Neural progenitor cell (in vitro differentiated cells): ENCODE data around the gene TACR2. TPM values are rescaled to one million over a fixed set of nuclear protein-coding genes. Genes with fewer than 3 reads are reported as not detected.

Source experiments
- DNase-seq: peaks from one replicate; pipeline ENCODE4 v3.0.0-alpha.2; 2016; ENCODE audit warnings: low spot score
- H2AFZ ChIP-seq: fragments of 200-600 bp; sonication (generic); replicated peaks from 2 replicates; pipeline ENCODE4 v1.6.1; 2016; ENCODE audit warnings: antibody characterized with exemption
- H3F3A ChIP-seq: fragments of 200-600 bp; sonication (generic); 2 replicates; pipeline ENCODE4 v1.6.1; 2016; ENCODE audit warnings: antibody characterized with exemption, low read depth
- H3K27ac ChIP-seq: fragments of 200-600 bp; sonication (generic); 2 replicates; pipeline ENCODE4 v1.5.1; 2016; ENCODE audit warnings: mild to moderate bottlenecking
- H3K27me3 ChIP-seq: fragments of 200-600 bp; sonication (generic); 2 replicates; pipeline ENCODE4 v1.6.1; 2016; ENCODE audit warnings: mild to moderate bottlenecking, moderate library complexity
- H3K36me3 ChIP-seq: fragments of 200-600 bp; sonication (generic); 2 replicates; pipeline ENCODE4 v1.5.1; 2016
- H3K4me1 ChIP-seq: fragments of 200-600 bp; sonication (generic); 2 replicates; pipeline ENCODE4 v1.6.1; 2016; ENCODE audit warnings: mixed run types
- H3K4me2 ChIP-seq: fragments of 200-600 bp; sonication (generic); 2 replicates; pipeline ENCODE4 v1.6.1; 2016
- H3K4me3 ChIP-seq: fragments of 200-600 bp; sonication (generic); 2 replicates; pipeline ENCODE4 v1.5.1; 2016
- H3K79me2 ChIP-seq: fragments of 200-600 bp; sonication (generic); 2 replicates; pipeline ENCODE4 v1.6.1; 2016; ENCODE audit warnings: low read depth
- H3K9ac ChIP-seq: fragments of 200-600 bp; sonication (generic); 2 replicates; pipeline ENCODE4 v1.6.1; 2016
- H3K9me3 ChIP-seq: fragments of 200-600 bp; sonication (generic); 2 replicates; pipeline ENCODE4 v1.5.1; 2016; ENCODE audit warnings: low read depth
- H4K20me1 ChIP-seq: fragments of 200-600 bp; sonication (generic); 2 replicates; pipeline ENCODE4 v1.6.1; 2016; ENCODE audit warnings: low read depth
- H3K27ac Mint-ChIP-seq: 3 replicates; pipeline ENCODE4 v1.8.0; 2021; ENCODE audit warnings: mixed read lengths
- H3K27me3 Mint-ChIP-seq: 2 replicates; pipeline ENCODE4 v1.8.0; 2022; ENCODE audit warnings: low read depth, mild to moderate bottlenecking, inconsistent platforms, moderate library complexity, mixed read lengths; ENCODE audit not compliant: insufficient read depth
- H3K36me3 Mint-ChIP-seq: 3 replicates; pipeline ENCODE4 v1.8.0; 2021; ENCODE audit warnings: mixed read lengths
- H3K4me1 Mint-ChIP-seq: 3 replicates; pipeline ENCODE4 v1.8.0; 2021; ENCODE audit warnings: mixed read lengths
- H3K4me3 Mint-ChIP-seq: 3 replicates; pipeline ENCODE4 v1.8.0; 2021; ENCODE audit warnings: mild to moderate bottlenecking, moderate library complexity, mixed read lengths
- H3K9me3 Mint-ChIP-seq: 3 replicates; pipeline ENCODE4 v1.8.0; 2020; ENCODE audit warnings: mixed read lengths
- EZH2 ChIP-seq: fragments of 200-600 bp; sonication (generic); IDR thresholded peaks from 2 replicates; pipeline ENCODE4 v1.6.1; 2017; ENCODE audit warnings: antibody characterized with exemption, mild to moderate bottlenecking, moderate library complexity
- EZH2phosphoT487 ChIP-seq: fragments of 200-600 bp; sonication (generic); IDR thresholded peaks from 2 replicates; pipeline ENCODE4 v1.6.1; 2017; ENCODE audit warnings: antibody characterized with exemption
- total RNA-seq: library from RNA; depleted of rRNA; stranded (reverse); fragments of >200 nt; gene quantifications from 2 replicates; pipeline ENCODE4 v1.2.3, GENCODE V29; 2015; ENCODE audit warnings: low replicate concordance
- TF ChIP-seq, protein P1 (sequence below): fragments of 200-600 bp; sonication (generic); IDR thresholded peaks from 2 replicates; pipeline ENCODE4 v1.5.1; 2017; ENCODE audit warnings: antibody characterized with exemption, mild to moderate bottlenecking

The TACR2 gene
- total RNA-seq, 1 donor from 2014 or later, result not detected

- no peak overlapping the region for H3K4me2 ChIP-seq
- H3K9me3 ChIP-seq, result no peaks in the 10 kb centered on the region
- H4K20me1 ChIP-seq, result no peaks in the 10 kb centered on the region
- no peak for DNase-seq
- no peak overlapping the region for H3K27ac ChIP-seq
- no peak overlapping the region for H3K9ac ChIP-seq
- H3K79me2 ChIP-seq, result no peaks in the 10 kb centered on the region
- H3K27me3 ChIP-seq, result no peaks in the 10 kb centered on the region
- Mint-ChIP-seq H3K36me3 (peaks cover 16% of the 10 kb centered on the region), H3K27ac (no peak overlapping the region), H3K27me3 (no peaks in the 10 kb centered on the region), H3K4me3 (no peak overlapping the region), H3K9me3 (no peaks in the 10 kb centered on the region), H3K4me1 (peaks cover 31% of the 10 kb centered on the region)
- H2AFZ ChIP-seq, result no peak overlapping the region
- TF ChIP-seq EZH2 (no peak), EZH2phosphoT487 (no peak)
- TF ChIP-seq, protein P1, sequence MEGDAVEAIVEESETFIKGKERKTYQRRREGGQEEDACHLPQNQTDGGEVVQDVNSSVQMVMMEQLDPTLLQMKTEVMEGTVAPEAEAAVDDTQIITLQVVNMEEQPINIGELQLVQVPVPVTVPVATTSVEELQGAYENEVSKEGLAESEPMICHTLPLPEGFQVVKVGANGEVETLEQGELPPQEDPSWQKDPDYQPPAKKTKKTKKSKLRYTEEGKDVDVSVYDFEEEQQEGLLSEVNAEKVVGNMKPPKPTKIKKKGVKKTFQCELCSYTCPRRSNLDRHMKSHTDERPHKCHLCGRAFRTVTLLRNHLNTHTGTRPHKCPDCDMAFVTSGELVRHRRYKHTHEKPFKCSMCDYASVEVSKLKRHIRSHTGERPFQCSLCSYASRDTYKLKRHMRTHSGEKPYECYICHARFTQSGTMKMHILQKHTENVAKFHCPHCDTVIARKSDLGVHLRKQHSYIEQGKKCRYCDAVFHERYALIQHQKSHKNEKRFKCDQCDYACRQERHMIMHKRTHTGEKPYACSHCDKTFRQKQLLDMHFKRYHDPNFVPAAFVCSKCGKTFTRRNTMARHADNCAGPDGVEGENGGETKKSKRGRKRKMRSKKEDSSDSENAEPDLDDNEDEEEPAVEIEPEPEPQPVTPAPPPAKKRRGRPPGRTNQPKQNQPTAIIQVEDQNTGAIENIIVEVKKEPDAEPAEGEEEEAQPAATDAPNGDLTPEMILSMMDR, result no peak
- no peaks in the 10 kb centered on the region for H3F3A ChIP-seq
- no peaks in the 10 kb centered on the region for H3K36me3 ChIP-seq
- H3K4me3 ChIP-seq, result no peak overlapping the region
- H3K4me1 ChIP-seq, result peaks cover 13% of the 10 kb centered on the region
Observed at GRCh38 chr10:69366738-69367137, 50.0 kb downstream of the TACR2 start.

- no peak for TF ChIP-seq EZH2
- TF ChIP-seq, protein P1, result no peak
- TF ChIP-seq EZH2phosphoT487, result no peak
- H3K27me3 ChIP-seq, result no peaks in the 10 kb centered on the region
- H3K36me3 ChIP-seq, result no peaks in the 10 kb centered on the region
- H3K36me3 Mint-ChIP-seq, result peaks cover 8% of the 10 kb centered on the region
- H3K27ac ChIP-seq, result no peak overlapping the region
- no peaks in the 10 kb centered on the region for H3K9me3 Mint-ChIP-seq
- no peak overlapping the region for H3K4me3 ChIP-seq
- H3K27ac Mint-ChIP-seq, result peak overlapping the region; percentile 43
- H3K4me3 Mint-ChIP-seq, result no peak overlapping the region
- peaks cover 4% of the 10 kb centered on the region for H3K27me3 Mint-ChIP-seq
- no peak for DNase-seq
- H3K9ac ChIP-seq, result no peak overlapping the region
- H4K20me1 ChIP-seq, result no peaks in the 10 kb centered on the region
- no peak overlapping the region for H3K4me2 ChIP-seq
- no peaks in the 10 kb centered on the region for H3K9me3 ChIP-seq
- H3F3A ChIP-seq, result no peaks in the 10 kb centered on the region
- peaks cover 31% of the 10 kb centered on the region for H3K4me1 Mint-ChIP-seq
- no peaks in the 10 kb centered on the region for H3K79me2 ChIP-seq
- peaks cover 13% of the 10 kb centered on the region for H3K4me1 ChIP-seq
- H2AFZ ChIP-seq, result no peak overlapping the region
Observed at GRCh38 chr10:69364232-69364940, 52.3 kb downstream of the TACR2 start.

GRCh38 chr10:69363666-69364065 lies 53.1 kb downstream of the TACR2 start:
- no peak for DNase-seq
- Histone ChIP-seq H3K4me3 (no peak overlapping the region), H3K9ac (no peak overlapping the region), H3K9me3 (no peaks in the 10 kb centered on the region), H3F3A (no peaks in the 10 kb centered on the region), H3K4me2 (no peak overlapping the region), H3K4me1 (peaks cover 13% of the 10 kb centered on the region), H2AFZ (no peak overlapping the region), H3K79me2 (no peaks in the 10 kb centered on the region), H4K20me1 (no peaks in the 10 kb centered on the region), H3K36me3 (no peaks in the 10 kb centered on the region), H3K27ac (no peak overlapping the region), H3K27me3 (no peaks in the 10 kb centered on the region)
- TF ChIP-seq EZH2 (no peak), EZH2phosphoT487 (no peak)
- TF ChIP-seq, protein P1, result no peak
- Mint-ChIP-seq H3K4me3 (no peak overlapping the region), H3K27me3 (peaks cover 4% of the 10 kb centered on the region), H3K27ac (peak overlapping the region; percentile 71), H3K9me3 (no peaks in the 10 kb centered on the region), H3K4me1 (peaks cover 34% of the 10 kb centered on the region), H3K36me3 (peaks cover 3% of the 10 kb centered on the region)
